Neutrophil (primary cell): Measurements from ENCODE around the gene PCP4L1.
"Not testable (repeated sequence)": the region's sequence is repeated elsewhere in the genome, so short reads cannot be mapped to it uniquely, and the experiment has no call there.

Source experiments
- H3K27ac ChIP-seq: fragments of 200-600 bp; sonication (generic); 2 replicates; pipeline ENCODE4 v1.5.1; 2016; ENCODE audit warnings: mild to moderate bottlenecking, moderate library complexity
- H3K27me3 ChIP-seq: fragments of 200-600 bp; sonication (generic); 2 replicates; pipeline ENCODE4 v1.6.0; 2016; ENCODE audit warnings: mild to moderate bottlenecking
- H3K36me3 ChIP-seq: fragments of 200-600 bp; sonication (generic); 2 replicates; pipeline ENCODE4 v1.5.1; 2017
- H3K4me1 ChIP-seq, 2 experiments: fragments of 200-600 bp in 1 of 2; sonication (generic) in 1 of 2; 1 replicate in 1 of 2; 2 replicates in 1 of 2; pipeline versions ENCODE4 v1.5.1 to v1.6.1; 2013 to 2016; ENCODE audit warnings: low read depth in 1 of 2, low read length in 1 of 2, mild to moderate bottlenecking in 1 of 2, moderate library complexity in 1 of 2; ENCODE audit not compliant: control insufficient read depth in 1 of 2, insufficient read depth in 1 of 2
- H3K4me3 ChIP-seq, 2 experiments: fragments of 200-600 bp in 1 of 2; sonication (generic) in 1 of 2; 1 replicate in 1 of 2; 2 replicates in 1 of 2; pipeline ENCODE4 v1.5.1; 2013 to 2016; ENCODE audit warnings: low read depth in 1 of 2, low read length in 1 of 2, mild to moderate bottlenecking in 1 of 2, moderate library complexity in 1 of 2
- H3K9me3 ChIP-seq: fragments of 200-600 bp; sonication (generic); 2 replicates; pipeline ENCODE4 v1.5.1; 2016
- CTCF ChIP-seq: fragments of 200-600 bp; sonication (generic); IDR thresholded peaks from 2 replicates; pipeline ENCODE4 v1.5.1; 2016; ENCODE audit warnings: antibody characterized with exemption

The PCP4L1 gene

GRCh38 chr1:161244888-161245287 is 13.7 kb upstream of the PCP4L1 start:
- Histone ChIP-seq H3K36me3 (no peaks in the 10 kb centered on the region), H3K9me3 (no peaks in the 10 kb centered on the region), H3K27me3 (no peaks in the 10 kb centered on the region), H3K4me3 (no peak overlapping the region), H3K27ac (no peak overlapping the region), H3K4me1 (peaks cover 9 to 13% of the 10 kb centered on the region in 2 experiments)
- no peak for TF ChIP-seq CTCF

GRCh38 chr1:161250100-161250499 is 8.4 kb upstream of the PCP4L1 start:
- not testable (repeated sequence) for H3K9me3 ChIP-seq, H3K4me3 ChIP-seq, H3K27me3 ChIP-seq, H3K27ac ChIP-seq, H3K36me3 ChIP-seq, H3K4me1 ChIP-seq

- Histone ChIP-seq H3K27me3 (no peaks in the 10 kb centered on the region), H3K4me1 (no peaks in the 10 kb centered on the region), H3K9me3 (no peaks in the 10 kb centered on the region), H3K27ac (no peak overlapping the region), H3K36me3 (no peaks in the 10 kb centered on the region), H3K4me3 (no peak overlapping the region)
- no peak for TF ChIP-seq CTCF
Observed at GRCh38 chr1:161250829-161251228, 7.7 kb upstream of the PCP4L1 start.

- H3K9me3 ChIP-seq: peaks cover under 1% of the 10 kb centered on the region
- H3K4me3 ChIP-seq: no peak overlapping the region
- H3K4me1 ChIP-seq: no peaks in the 10 kb centered on the region
- no peak overlapping the region for H3K27ac ChIP-seq
- H3K27me3 ChIP-seq: peaks cover 2% of the 10 kb centered on the region
- no peak for TF ChIP-seq CTCF
- no peaks in the 10 kb centered on the region for H3K36me3 ChIP-seq
Observed at GRCh38 chr1:161251579-161251978, 7.0 kb upstream of the PCP4L1 start.

- not testable (repeated sequence) for H3K4me1 ChIP-seq, H3K4me3 ChIP-seq
- H3K27me3 ChIP-seq: peaks cover 39% of the 10 kb centered on the region
Observed at GRCh38 chr1:161255302-161255701, 3.2 kb upstream of the PCP4L1 start.

GRCh38 chr1:161255955-161256520 is 2.5 kb upstream of the PCP4L1 start:
- not testable (repeated sequence) for H3K36me3 ChIP-seq, H3K27ac ChIP-seq, H3K4me1 ChIP-seq, H3K4me3 ChIP-seq
- peaks cover 47% of the 10 kb centered on the region for H3K27me3 ChIP-seq
- H3K9me3 ChIP-seq: peaks cover 11% of the 10 kb centered on the region

More at GRCh38 chr1:161255302-161255701, 3.2 kb upstream of the PCP4L1 start:
- H3K9me3 ChIP-seq: peaks cover 11% of the 10 kb centered on the region
- not testable (repeated sequence) for H3K36me3 ChIP-seq, H3K27ac ChIP-seq

GRCh38 chr1:161257109-161257508 is 1.4 kb upstream of the PCP4L1 start:
- H3K36me3 ChIP-seq, H3K4me3 ChIP-seq, H3K4me1 ChIP-seq, H3K27ac ChIP-seq: not testable (repeated sequence)
- Histone ChIP-seq H3K9me3 (peaks cover 11% of the 10 kb centered on the region), H3K27me3 (peaks cover 57% of the 10 kb centered on the region)

- Histone ChIP-seq H3K27ac (no peak overlapping the region), H3K9me3 (peaks cover 11% of the 10 kb centered on the region), H3K4me3 (no peak overlapping the region), H3K4me1 (peaks cover 4 to 8% of the 10 kb centered on the region in 2 experiments), H3K27me3 (peaks cover 68% of the 10 kb centered on the region), H3K36me3 (no peaks in the 10 kb centered on the region)
- no peak for TF ChIP-seq CTCF
Observed at GRCh38 chr1:161259345-161259702, 779 bp downstream of the PCP4L1 start.
